Measurements from ENCODE around the gene MANBA.

GRCh38 chr4:102732678-102733077 lies 28.1 kb downstream of the MANBA start:
- TF ChIP-seq MYC (IDR thresholded peaks at IDR 0.05; ENCODE audit: low read depth, low read length) (no peak), POLR2A (IDR thresholded peaks at IDR 0.05; ENCODE audit: extremely low read depth, insufficient read length) (no peak), MAX (IDR thresholded peaks at IDR 0.05; ENCODE audit: low read depth, low read length) (no peak)
- TF ChIP-seq, protein P1, sequence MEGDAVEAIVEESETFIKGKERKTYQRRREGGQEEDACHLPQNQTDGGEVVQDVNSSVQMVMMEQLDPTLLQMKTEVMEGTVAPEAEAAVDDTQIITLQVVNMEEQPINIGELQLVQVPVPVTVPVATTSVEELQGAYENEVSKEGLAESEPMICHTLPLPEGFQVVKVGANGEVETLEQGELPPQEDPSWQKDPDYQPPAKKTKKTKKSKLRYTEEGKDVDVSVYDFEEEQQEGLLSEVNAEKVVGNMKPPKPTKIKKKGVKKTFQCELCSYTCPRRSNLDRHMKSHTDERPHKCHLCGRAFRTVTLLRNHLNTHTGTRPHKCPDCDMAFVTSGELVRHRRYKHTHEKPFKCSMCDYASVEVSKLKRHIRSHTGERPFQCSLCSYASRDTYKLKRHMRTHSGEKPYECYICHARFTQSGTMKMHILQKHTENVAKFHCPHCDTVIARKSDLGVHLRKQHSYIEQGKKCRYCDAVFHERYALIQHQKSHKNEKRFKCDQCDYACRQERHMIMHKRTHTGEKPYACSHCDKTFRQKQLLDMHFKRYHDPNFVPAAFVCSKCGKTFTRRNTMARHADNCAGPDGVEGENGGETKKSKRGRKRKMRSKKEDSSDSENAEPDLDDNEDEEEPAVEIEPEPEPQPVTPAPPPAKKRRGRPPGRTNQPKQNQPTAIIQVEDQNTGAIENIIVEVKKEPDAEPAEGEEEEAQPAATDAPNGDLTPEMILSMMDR (IDR thresholded peaks at IDR 0.05; ENCODE audit: low read depth, low read length): no peak

Measured in NB4 (cell line).